ENCODE measurements around the gene DMRTA1. TPM values are rescaled to one million over a fixed set of nuclear protein-coding genes. Genes with fewer than 3 reads are reported as not detected.

DMRTA1 gene
- 1.7 TPM for total RNA-seq
- long read RNA-seq, full-length matches to known transcripts = 6 of 6 reads
- long read RNA-seq, partial matches to known transcripts = 0 of 6 reads
- long read RNA-seq, other reads (novel, unspliced or antisense) = 0 of 6 reads

GRCh38 chr9:22446589-22446949, at the start of gene DMRTA1:
Gene DMRTA1, plus strand, starts transcription at chr9:22446824. Its CDS starts 242 bp downstream, at chr9:22447066.
- ATAC-seq (peak; percentile 97 to 98), DNase-seq (peak; percentile 83)
- H3K4me1 ChIP-seq = peaks cover 9% of the 10 kb centered on the region
- H3K27me3 ChIP-seq (ENCODE audit: low read depth) = peaks cover 29% of the 10 kb centered on the region
- H3K36me3 ChIP-seq = no peaks in the 10 kb centered on the region
- peak within 1 kb of the TSS; percentile 66 for H3K4me3 ChIP-seq
- TF ChIP-seq CTCF (IDR thresholded peaks at IDR 0.05) = no peak
- no peaks in the 10 kb centered on the region for H3K9me3 ChIP-seq
- peak within 1 kb of the TSS; percentile 85 for H3K27ac ChIP-seq
- intact Hi-C loops (cut with DNase I) = loop anchor here (10.0 kb wide), 1 partner anchor 142 kb away; no protein-coding TSS in a partner anchor

GRCh38 chr9:22401671-22402070, 45.0 kb upstream of the DMRTA1 start:
- H3K27me3 ChIP-seq (ENCODE audit: low read depth) = no peaks in the 10 kb centered on the region
- DNase-seq (no peak), ATAC-seq (no peak)
- intact Hi-C loops (cut with DNase I) = no loop called here
- H3K27ac ChIP-seq = no peak overlapping the region
- H3K4me1 ChIP-seq = no peaks in the 10 kb centered on the region
- H3K9me3 ChIP-seq = no peaks in the 10 kb centered on the region
- TF ChIP-seq CTCF (IDR thresholded peaks at IDR 0.05) = no peak
- H3K4me3 ChIP-seq = no peak overlapping the region
- no peaks in the 10 kb centered on the region for H3K36me3 ChIP-seq

GRCh38 chr9:22405869-22406659, 40.6 kb upstream of the DMRTA1 start:
- DNase-seq (peak; percentile 24), ATAC-seq (peak in 1 of 2 donors; percentile 11)

GRCh38 chr9:22413884-22414283, 32.7 kb upstream of the DMRTA1 start:
- Histone ChIP-seq H3K9me3 (no peaks in the 10 kb centered on the region), H3K4me1 (no peaks in the 10 kb centered on the region), H3K27me3 (ENCODE audit: low read depth) (no peaks in the 10 kb centered on the region), H3K27ac (no peak overlapping the region), H3K4me3 (no peak overlapping the region), H3K36me3 (no peaks in the 10 kb centered on the region)
- DNase-seq (no peak), ATAC-seq (no peak)
- no peak for TF ChIP-seq CTCF (IDR thresholded peaks at IDR 0.05)
- intact Hi-C loops (cut with DNase I) = no loop called here

More at GRCh38 chr9:22405869-22406659, 40.6 kb upstream of the DMRTA1 start:
- intact Hi-C loops (cut with DNase I) = no loop called here
- no peaks in the 10 kb centered on the region for H3K9me3 ChIP-seq
- H3K4me3 ChIP-seq = no peak overlapping the region
- H3K36me3 ChIP-seq = no peaks in the 10 kb centered on the region
- TF ChIP-seq CTCF (IDR thresholded peaks at IDR 0.05) = no peak
- no peaks in the 10 kb centered on the region for H3K4me1 ChIP-seq
- H3K27ac ChIP-seq = no peak overlapping the region
- no peaks in the 10 kb centered on the region for H3K27me3 ChIP-seq (ENCODE audit: low read depth)

GRCh38 chr9:22415941-22416691, 30.5 kb upstream of the DMRTA1 start:
- no peaks in the 10 kb centered on the region for H3K36me3 ChIP-seq
- H3K4me1 ChIP-seq = no peaks in the 10 kb centered on the region
- no peaks in the 10 kb centered on the region for H3K9me3 ChIP-seq
- no peak for TF ChIP-seq CTCF (IDR thresholded peaks at IDR 0.05)
- no peak overlapping the region for H3K27ac ChIP-seq
- no peak overlapping the region for H3K4me3 ChIP-seq
- intact Hi-C loops (cut with DNase I) = no loop called here
- no peak for ATAC-seq
- DNase-seq = no peak
- no peaks in the 10 kb centered on the region for H3K27me3 ChIP-seq (ENCODE audit: low read depth)
